ENCODE measurements around the gene KLF13. TPM values are rescaled to one million over a fixed set of nuclear protein-coding genes. Genes with fewer than 3 reads are reported as not detected.

The KLF13 gene
- total and polyA plus RNA-seq, 2 donors (not counting 1 experiment from before 2014, with no cell fraction given) = 65.5 to 140 TPM

- ChIA-PET CTCF (interaction anchor here (1.6 to 1.7 kb wide), 2 partner anchors 8 to 61 kb away, joined by 3 to 5 read pairs; no protein-coding TSS in a partner anchor), POLR2A (no interaction called here)
- WGBS (ENCODE audit: insufficient coverage) = no CpG with 5 or more reads among the region's 1 CpG
- TF ChIP-seq CTCF (IDR thresholded peaks at IDR 0.05) = no peak
- no peak for TF ChIP-seq EZH2 (IDR thresholded peaks at IDR 0.05; ENCODE audit: borderline replicate concordance, insufficient read depth, low read depth, low read length, poor library complexity, severe bottlenecking)
- H3K4me2 ChIP-seq (replicated peaks; ENCODE audit: low read depth, low read length, poor library complexity, severe bottlenecking) = no peak overlapping the region
- no peaks in the 10 kb centered on the region for H3K79me2 ChIP-seq (ENCODE audit: control insufficient read depth, insufficient read depth, low read length)
- no peak overlapping the region for H2AFZ ChIP-seq (ENCODE audit: insufficient read depth, low read depth, low read length, poor library complexity, severe bottlenecking)
- no peak overlapping the region for H3K4me3 ChIP-seq (ENCODE audit: control extremely low read depth in 1 of 5, extremely low read depth in 1 of 5, insufficient read depth in 1 of 5, low read depth in 2 of 5, low read length in 4 of 5)
- intact Hi-C loops (cut with micrococcal nuclease) = no loop called here
- Mint-ChIP-seq H3K27ac (no peak overlapping the region), H3K9me3 (ENCODE audit: insufficient read depth) (peaks cover 3% of the 10 kb centered on the region), H3K4me3 (no peak overlapping the region), H3K4me1 (no peaks in the 10 kb centered on the region), H3K27me3 (no peaks in the 10 kb centered on the region)
- H3K27ac ChIP-seq (ENCODE audit: low read length in 2 of 2) = no peak overlapping the region
- DNase-seq (no peak), ATAC-seq (ENCODE audit: low read depth) (no peak)
- H3K27me3 ChIP-seq (replicated peaks in 1 of 4; ENCODE audit: control extremely low read depth in 1 of 4, control insufficient read depth in 3 of 4, insufficient read depth in 4 of 4, low read length in 3 of 4) = no peaks in the 10 kb centered on the region
- no peaks in the 10 kb centered on the region for H3K9me3 ChIP-seq (ENCODE audit: control extremely low read depth in 1 of 3, control insufficient read depth in 2 of 3, insufficient read depth in 1 of 3, low read length in 2 of 3)
- no peaks in the 10 kb centered on the region for H3K4me1 ChIP-seq (ENCODE audit: control insufficient read depth in 2 of 2, insufficient read depth in 2 of 2, low read length in 2 of 2)
- H3K36me3 ChIP-seq (replicated peaks in 1 of 2; ENCODE audit: control extremely low read depth in 1 of 2, control insufficient read depth in 1 of 2, extremely low read depth in 1 of 2, insufficient read depth in 2 of 2, low read length in 1 of 2) = no peaks in the 10 kb centered on the region
- H3K9ac ChIP-seq (ENCODE audit: low read length) = no peak overlapping the region
- no peaks in the 10 kb centered on the region for H4K20me1 ChIP-seq (ENCODE audit: control insufficient read depth, insufficient read depth, low read length, poor library complexity, severe bottlenecking)
These were observed 100.8 kb downstream of the KLF13 start for GRCh38 chr15:31427411-31427810.

Other genes with a start within 250 kb of the KLF13 start
- gene TRPM1, start 225.1 kb upstream of the KLF13 start, total RNA-seq = not detected in 2 replicates
- 0.07 and 0.16 TPM in 2 replicates for gene TRPM1, start 225.1 kb upstream of the KLF13 start, polyA plus RNA-seq

Data from B cell (primary cell).